HepG2 (cell line): ENCODE data around the gene COQ3. TPM values are rescaled to one million over a fixed set of nuclear protein-coding genes. Genes with fewer than 3 reads are reported as not detected.

Experiments used
- ELF1 ChIP-seq: sonication (generic); formaldehyde crosslinking; IDR thresholded peaks from 2 replicates; pipeline ENCODE4 v1.4.0; 2020; ENCODE audit warnings: missing genetic modification reagents
- HES4 ChIP-seq: sonication (generic); formaldehyde crosslinking; IDR thresholded peaks from 2 replicates; pipeline ENCODE4 v1.9.0; 2021; ENCODE audit warnings: mild to moderate bottlenecking, missing genetic modification reagents, borderline replicate concordance
- HOXD1 ChIP-seq: sonication (generic); formaldehyde crosslinking; IDR thresholded peaks from 2 replicates; pipeline ENCODE4 v1.5.0; 2020; ENCODE audit warnings: missing genetic modification reagents
- MIER2 ChIP-seq: IDR thresholded peaks from 2 replicates; pipeline ENCODE4 v1.6.1; 2016; ENCODE audit warnings: missing biosample characterization, missing genetic modification reagents
- RFX3 ChIP-seq: IDR thresholded peaks from 2 replicates; pipeline ENCODE4 v1.6.1; 2016; ENCODE audit warnings: missing biosample characterization, missing genetic modification reagents
- SIX4 ChIP-seq: sonication (generic); formaldehyde crosslinking; IDR thresholded peaks from 2 replicates; pipeline ENCODE4 v1.4.0; 2020; ENCODE audit warnings: missing genetic modification reagents
- ZNF430 ChIP-seq: sonication (generic); formaldehyde crosslinking; IDR thresholded peaks from 2 replicates; pipeline ENCODE4 v1.9.0; 2021; ENCODE audit warnings: mild to moderate bottlenecking, missing genetic modification reagents
- ZNF484 ChIP-seq: sonication (generic); formaldehyde crosslinking; IDR thresholded peaks from 2 replicates; pipeline ENCODE4 v1.5.1; 2020; ENCODE audit warnings: mild to moderate bottlenecking, low read depth, missing genetic modification reagents, borderline replicate concordance
- ZNF550 ChIP-seq: sonication (generic); formaldehyde crosslinking; IDR thresholded peaks from 2 replicates; pipeline ENCODE4 v1.4.0; 2020; ENCODE audit warnings: mild to moderate bottlenecking, missing genetic modification reagents, borderline replicate concordance
- ZNF629 ChIP-seq: sonication (generic); formaldehyde crosslinking; conservative IDR thresholded peaks from 2 replicates; pipeline ENCODE4 v1.5.0; 2020; ENCODE audit warnings: missing genetic modification reagents
- polyA plus RNA-seq, 8 experiments: library from polyadenylated mRNA; depleted of rRNA in 3 of 8; stranded (reverse) in 7 of 8; unstranded in 1 of 8; fragments of >200 nt; fragmentation: Illumina TruSeq in 4 of 8; extraction: Trizol in 4 of 8; gene quantifications; 2 replicates each; pipeline versions ENCODE4 v1.2.1 to v1.2.3, GENCODE V29; 2011 to 2016; ENCODE audit warnings: low read depth in 4 of 8, missing spikeins in 1 of 8, mixed read lengths in 1 of 8; ENCODE audit not compliant: insufficient read depth in 1 of 8
- total RNA-seq, 5 experiments: library from RNA; depleted of rRNA; stranded (reverse); fragments of >200 nt; fragmentation: Illumina TruSeq; extraction: Trizol; gene quantifications; 2 replicates each; pipeline ENCODE4 v1.2.3, GENCODE V29; 2016; ENCODE audit warnings: low read depth in 1 of 5
- TF ChIP-seq, protein P1 (sequence below): sonication (generic); formaldehyde crosslinking; conservative IDR thresholded peaks from 2 replicates; pipeline ENCODE4 v1.8.0; 2022; ENCODE audit warnings: missing genetic modification reagents
- TF ChIP-seq, protein P2 (sequence below): sonication (generic); formaldehyde crosslinking; IDR thresholded peaks from 2 replicates; pipeline ENCODE4 v1.8.1; 2023; ENCODE audit warnings: mild to moderate bottlenecking, missing genetic modification reagents
- TF ChIP-seq, protein P3 (sequence below): sonication (generic); formaldehyde crosslinking; IDR thresholded peaks from 2 replicates; pipeline ENCODE4 v1.5.0; 2020; ENCODE audit warnings: mild to moderate bottlenecking, missing genetic modification reagents, moderate library complexity
- TF ChIP-seq, protein P4 (sequence below): sonication (generic); formaldehyde crosslinking; IDR thresholded peaks from 2 replicates; pipeline ENCODE4 v1.4.0; 2020; ENCODE audit warnings: missing genetic modification reagents
- TF ChIP-seq, protein P5 (sequence below): sonication (generic); formaldehyde crosslinking; IDR thresholded peaks from 2 replicates; pipeline ENCODE4 v1.8.0; 2022; ENCODE audit warnings: missing genetic modification reagents, low read depth, mild to moderate bottlenecking, borderline replicate concordance
- TF ChIP-seq, protein P6 (sequence below): sonication (generic); formaldehyde crosslinking; IDR thresholded peaks from 2 replicates; pipeline ENCODE4 v1.8.0; 2023; ENCODE audit warnings: mild to moderate bottlenecking, missing genetic modification reagents
- TF ChIP-seq, protein P7 (sequence below): sonication (generic); formaldehyde crosslinking; IDR thresholded peaks from 2 replicates; pipeline ENCODE4 v1.5.0; 2020; ENCODE audit warnings: missing genetic modification reagents

COQ3 gene
- total and polyA plus RNA-seq, 2 of the 13 experiments (the other 11 are each of a cell fraction or from before 2014, with no cell fraction given): 5.3 to 20.5 TPM

DNA sequence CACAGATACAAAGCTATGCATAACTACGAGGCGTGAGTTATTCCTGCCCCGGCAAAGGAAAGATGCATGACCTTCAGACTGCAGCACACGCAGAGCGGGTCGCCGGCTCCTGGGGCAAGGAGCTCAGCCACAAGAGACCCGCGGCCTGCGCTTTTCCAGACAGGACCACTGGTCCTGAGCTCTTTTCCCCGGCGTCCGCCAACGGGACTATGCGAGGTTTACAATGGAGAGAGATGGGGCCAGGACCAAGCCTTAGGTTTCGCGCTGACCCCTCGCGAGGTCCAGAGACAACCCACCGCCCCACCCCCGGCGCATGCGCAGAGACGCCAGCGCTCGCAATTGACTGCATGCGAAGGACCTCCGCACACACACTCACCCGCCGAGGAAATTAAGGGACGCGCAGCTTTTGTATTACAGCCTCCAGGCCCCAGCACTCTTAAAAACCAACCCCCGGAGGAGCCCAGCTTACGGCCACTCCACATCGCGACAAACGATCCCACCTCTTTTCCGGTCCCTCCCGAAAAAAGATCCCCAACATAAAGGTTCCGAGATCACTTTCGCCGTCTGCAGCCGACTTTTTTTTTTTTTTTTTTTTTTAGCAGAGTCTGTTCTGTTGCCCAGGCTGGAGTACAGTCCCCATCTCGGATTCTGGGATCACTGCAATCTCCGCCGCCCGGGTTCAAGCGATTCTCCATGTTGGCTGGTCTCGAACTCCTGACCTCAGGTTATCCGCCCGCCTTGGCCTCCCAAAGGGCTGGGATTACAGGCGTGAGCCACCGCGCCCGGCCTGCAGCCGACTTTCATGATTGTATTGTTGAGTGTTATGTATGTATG lies at the start of gene COQ3 (continued):
- TF ChIP-seq RFX3 (0 out of 2 replicates have a peak, but pooled peaks have one; percentile 18), ZNF550 (CRISPR knock-in tag) (peak; percentile 34; the same call in 1 of the 2 replicates), HOXD1 (no peak), HES4 (CRISPR knock-in tag) (peak; percentile 63; the same call in 1 of the 2 replicates), ZNF430 (peak; percentile 63; the same call in 1 of the 2 replicates), SIX4 (CRISPR knock-in tag) (no peak), ELF1 (CRISPR knock-in tag) (0 out of 2 replicates have a peak, but pooled peaks have one; percentile 7), ZNF484 (no peak), MIER2 (CRISPR knock-in tag) (no peak), ZNF629 (CRISPR knock-in tag) (no peak)
- TF ChIP-seq, protein P1, sequence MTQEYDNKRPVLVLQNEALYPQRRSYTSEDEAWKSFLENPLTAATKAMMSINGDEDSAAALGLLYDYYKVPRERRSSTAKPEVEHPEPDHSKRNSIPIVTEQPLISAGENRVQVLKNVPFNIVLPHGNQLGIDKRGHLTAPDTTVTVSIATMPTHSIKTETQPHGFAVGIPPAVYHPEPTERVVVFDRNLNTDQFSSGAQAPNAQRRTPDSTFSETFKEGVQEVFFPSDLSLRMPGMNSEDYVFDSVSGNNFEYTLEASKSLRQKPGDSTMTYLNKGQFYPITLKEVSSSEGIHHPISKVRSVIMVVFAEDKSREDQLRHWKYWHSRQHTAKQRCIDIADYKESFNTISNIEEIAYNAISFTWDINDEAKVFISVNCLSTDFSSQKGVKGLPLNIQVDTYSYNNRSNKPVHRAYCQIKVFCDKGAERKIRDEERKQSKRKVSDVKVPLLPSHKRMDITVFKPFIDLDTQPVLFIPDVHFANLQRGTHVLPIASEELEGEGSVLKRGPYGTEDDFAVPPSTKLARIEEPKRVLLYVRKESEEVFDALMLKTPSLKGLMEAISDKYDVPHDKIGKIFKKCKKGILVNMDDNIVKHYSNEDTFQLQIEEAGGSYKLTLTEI (CRISPR knock-in tag): no peak
- TF ChIP-seq, protein P2, sequence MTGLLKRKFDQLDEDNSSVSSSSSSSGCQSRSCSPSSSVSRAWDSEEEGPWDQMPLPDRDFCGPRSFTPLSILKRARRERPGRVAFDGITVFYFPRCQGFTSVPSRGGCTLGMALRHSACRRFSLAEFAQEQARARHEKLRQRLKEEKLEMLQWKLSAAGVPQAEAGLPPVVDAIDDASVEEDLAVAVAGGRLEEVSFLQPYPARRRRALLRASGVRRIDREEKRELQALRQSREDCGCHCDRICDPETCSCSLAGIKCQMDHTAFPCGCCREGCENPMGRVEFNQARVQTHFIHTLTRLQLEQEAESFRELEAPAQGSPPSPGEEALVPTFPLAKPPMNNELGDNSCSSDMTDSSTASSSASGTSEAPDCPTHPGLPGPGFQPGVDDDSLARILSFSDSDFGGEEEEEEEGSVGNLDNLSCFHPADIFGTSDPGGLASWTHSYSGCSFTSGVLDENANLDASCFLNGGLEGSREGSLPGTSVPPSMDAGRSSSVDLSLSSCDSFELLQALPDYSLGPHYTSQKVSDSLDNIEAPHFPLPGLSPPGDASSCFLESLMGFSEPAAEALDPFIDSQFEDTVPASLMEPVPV (CRISPR knock-in tag): no peak
- TF ChIP-seq, protein P3, sequence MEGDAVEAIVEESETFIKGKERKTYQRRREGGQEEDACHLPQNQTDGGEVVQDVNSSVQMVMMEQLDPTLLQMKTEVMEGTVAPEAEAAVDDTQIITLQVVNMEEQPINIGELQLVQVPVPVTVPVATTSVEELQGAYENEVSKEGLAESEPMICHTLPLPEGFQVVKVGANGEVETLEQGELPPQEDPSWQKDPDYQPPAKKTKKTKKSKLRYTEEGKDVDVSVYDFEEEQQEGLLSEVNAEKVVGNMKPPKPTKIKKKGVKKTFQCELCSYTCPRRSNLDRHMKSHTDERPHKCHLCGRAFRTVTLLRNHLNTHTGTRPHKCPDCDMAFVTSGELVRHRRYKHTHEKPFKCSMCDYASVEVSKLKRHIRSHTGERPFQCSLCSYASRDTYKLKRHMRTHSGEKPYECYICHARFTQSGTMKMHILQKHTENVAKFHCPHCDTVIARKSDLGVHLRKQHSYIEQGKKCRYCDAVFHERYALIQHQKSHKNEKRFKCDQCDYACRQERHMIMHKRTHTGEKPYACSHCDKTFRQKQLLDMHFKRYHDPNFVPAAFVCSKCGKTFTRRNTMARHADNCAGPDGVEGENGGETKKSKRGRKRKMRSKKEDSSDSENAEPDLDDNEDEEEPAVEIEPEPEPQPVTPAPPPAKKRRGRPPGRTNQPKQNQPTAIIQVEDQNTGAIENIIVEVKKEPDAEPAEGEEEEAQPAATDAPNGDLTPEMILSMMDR (CRISPR knock-in tag): no peak
- TF ChIP-seq, protein P4, sequence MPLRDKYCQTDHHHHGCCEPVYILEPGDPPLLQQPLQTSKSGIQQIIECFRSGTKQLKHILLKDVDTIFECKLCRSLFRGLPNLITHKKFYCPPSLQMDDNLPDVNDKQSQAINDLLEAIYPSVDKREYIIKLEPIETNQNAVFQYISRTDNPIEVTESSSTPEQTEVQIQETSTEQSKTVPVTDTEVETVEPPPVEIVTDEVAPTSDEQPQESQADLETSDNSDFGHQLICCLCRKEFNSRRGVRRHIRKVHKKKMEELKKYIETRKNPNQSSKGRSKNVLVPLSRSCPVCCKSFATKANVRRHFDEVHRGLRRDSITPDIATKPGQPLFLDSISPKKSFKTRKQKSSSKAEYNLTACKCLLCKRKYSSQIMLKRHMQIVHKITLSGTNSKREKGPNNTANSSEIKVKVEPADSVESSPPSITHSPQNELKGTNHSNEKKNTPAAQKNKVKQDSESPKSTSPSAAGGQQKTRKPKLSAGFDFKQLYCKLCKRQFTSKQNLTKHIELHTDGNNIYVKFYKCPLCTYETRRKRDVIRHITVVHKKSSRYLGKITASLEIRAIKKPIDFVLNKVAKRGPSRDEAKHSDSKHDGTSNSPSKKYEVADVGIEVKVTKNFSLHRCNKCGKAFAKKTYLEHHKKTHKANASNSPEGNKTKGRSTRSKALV (CRISPR knock-in tag): no peak
- TF ChIP-seq, protein P5, sequence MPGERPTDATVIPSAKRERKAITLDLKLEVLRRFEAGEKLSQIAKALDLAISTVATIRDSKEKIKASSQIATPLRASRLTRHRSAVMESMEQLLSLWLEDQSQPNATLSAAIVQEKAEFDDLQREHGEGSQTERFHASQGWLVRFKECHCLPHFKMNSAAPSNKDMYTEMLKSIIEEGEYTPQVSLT (CRISPR knock-in tag): 0 out of 2 replicates have a peak, but pooled peaks have one; percentile 54
- TF ChIP-seq, protein P6, sequence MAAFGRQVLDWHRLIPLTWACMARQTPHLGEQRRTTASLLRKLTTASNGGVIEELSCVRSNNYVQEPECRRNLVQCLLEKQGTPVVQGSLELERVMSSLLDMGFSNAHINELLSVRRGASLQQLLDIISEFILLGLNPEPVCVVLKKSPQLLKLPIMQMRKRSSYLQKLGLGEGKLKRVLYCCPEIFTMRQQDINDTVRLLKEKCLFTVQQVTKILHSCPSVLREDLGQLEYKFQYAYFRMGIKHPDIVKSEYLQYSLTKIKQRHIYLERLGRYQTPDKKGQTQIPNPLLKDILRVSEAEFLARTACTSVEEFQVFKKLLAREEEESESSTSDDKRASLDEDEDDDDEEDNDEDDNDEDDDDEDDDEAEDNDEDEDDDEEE (CRISPR knock-in tag): peak; percentile 83; the same call in 1 of the 2 replicates
- TF ChIP-seq, protein P7, sequence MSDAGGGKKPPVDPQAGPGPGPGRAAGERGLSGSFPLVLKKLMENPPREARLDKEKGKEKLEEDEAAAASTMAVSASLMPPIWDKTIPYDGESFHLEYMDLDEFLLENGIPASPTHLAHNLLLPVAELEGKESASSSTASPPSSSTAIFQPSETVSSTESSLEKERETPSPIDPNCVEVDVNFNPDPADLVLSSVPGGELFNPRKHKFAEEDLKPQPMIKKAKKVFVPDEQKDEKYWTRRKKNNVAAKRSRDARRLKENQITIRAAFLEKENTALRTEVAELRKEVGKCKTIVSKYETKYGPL (CRISPR knock-in tag): no peak
